K562 (cell line): Measurements from ENCODE around the gene ADGRA1.

Experiments used
- CTCF ChIP-seq, 3 experiments: IDR thresholded peaks in 2 of 3; conservative IDR thresholded peaks in 1 of 3; 2 replicates each; pipeline ENCODE4 v1.5.1; 2011 to 2012; ENCODE audit warnings: low read length in 3 of 3, mild to moderate bottlenecking in 3 of 3, control low read depth in 2 of 3, improper control_type of control experiment in 1 of 3, inconsistent platforms in 1 of 3, low read depth in 1 of 3, mixed read lengths in 1 of 3, moderate library complexity in 1 of 3; ENCODE audit not compliant: insufficient read depth in 2 of 3
- NFIC ChIP-seq: fragments of 450-650 bp; IDR thresholded peaks from 2 replicates; pipeline ENCODE4 v1.6.1; 2017; ENCODE audit warnings: mild to moderate bottlenecking, inconsistent platforms
- NKRF ChIP-seq: fragments of 450-650 bp; IDR thresholded peaks from 2 replicates; pipeline ENCODE4 v1.6.1; 2016; ENCODE audit warnings: borderline replicate concordance
- PCBP1 ChIP-seq: fragments of 200-400 bp; formaldehyde crosslinking; IDR thresholded peaks from 2 replicates; pipeline ENCODE4 v1.6.1; 2018; ENCODE audit warnings: mild to moderate bottlenecking, low read depth, low read length; ENCODE audit not compliant: poor library complexity, severe bottlenecking
- POLR2A ChIP-seq: fragments of 450-650 bp; conservative IDR thresholded peaks from 2 replicates; pipeline ENCODE4 v1.6.1; 2016
- TBP ChIP-seq: optimal IDR thresholded peaks from 2 replicates; pipeline ENCODE3; 2011; ENCODE audit warnings: low read depth, low read length, improper control_type of control experiment
- U2AF1 ChIP-seq: fragments of 200-400 bp; formaldehyde crosslinking; optimal IDR thresholded peaks from 2 replicates; pipeline ENCODE3; 2017; ENCODE audit warnings: mild to moderate bottlenecking, low read depth, low read length, moderate library complexity
- ZNF318 ChIP-seq, 2 experiments: fragments of 450-650 bp; IDR thresholded peaks; 2 replicates each; pipeline ENCODE4 v1.6.1; 2016; ENCODE audit warnings: mild to moderate bottlenecking in 2 of 2, borderline replicate concordance in 1 of 2, low read depth in 1 of 2, moderate library complexity in 1 of 2
- ZNF512 ChIP-seq: IDR thresholded peaks from 2 replicates; pipeline ENCODE4 v1.6.1; 2016; ENCODE audit warnings: missing genetic modification characterization, missing compliant biosample characterization

GRCh38 chr10:133080683-133081040 is 7.1 kb upstream of the ADGRA1 start:
- no peak for TF ChIP-seq POLR2A
- no peak for TF ChIP-seq NKRF
- TF ChIP-seq CTCF (IDR thresholded peaks at IDR 0.05 in 2 of 3, conservative IDR thresholded peaks at IDR 0.05 in 1 of 3; ENCODE audit: insufficient read depth in 2 of 3, low read depth in 1 of 3, low read length in 3 of 3) = no peak
- TF ChIP-seq U2AF1 = no peak
- no peak for TF ChIP-seq ZNF318 (IDR thresholded peaks at IDR 0.05; ENCODE audit: borderline replicate concordance in 1 of 2, low read depth in 1 of 2)
- no peak for TF ChIP-seq TBP
- no peak for TF ChIP-seq NFIC
- no peak for TF ChIP-seq ZNF512
- no peak for TF ChIP-seq PCBP1
